IPS-18c (cell line): ENCODE results near the gene DGKG.

Source experiments
- H3K4me3 ChIP-seq: 2 replicates; pipeline ENCODE4 v1.7.0; 2013; ENCODE audit warnings: low read depth, mild to moderate bottlenecking, low read length, moderate library complexity; ENCODE audit not compliant: insufficient read depth
- H3K9me3 ChIP-seq: one replicate; pipeline ENCODE4 v1.6.1; 2013; ENCODE audit warnings: mild to moderate bottlenecking, low read length, moderate library complexity; ENCODE audit not compliant: control insufficient read depth, insufficient read depth

Gene DGKG

GRCh38 chr3:186160691-186161243, 201.3 kb downstream of the DGKG start:
- peaks cover 2% of the 10 kb centered on the region for H3K9me3 ChIP-seq
- H3K4me3 ChIP-seq = no peak overlapping the region

GRCh38 chr3:186154641-186155040, 207.4 kb downstream of the DGKG start:
- Histone ChIP-seq H3K4me3 (no peak overlapping the region), H3K9me3 (no peaks in the 10 kb centered on the region)

- Histone ChIP-seq H3K9me3 (no peaks in the 10 kb centered on the region), H3K4me3 (no peak overlapping the region)
Measured at GRCh38 chr3:186152889-186153292, 209.1 kb downstream of the DGKG start.

GRCh38 chr3:186152361-186152798, 209.7 kb downstream of the DGKG start:
- Histone ChIP-seq H3K4me3 (no peak overlapping the region), H3K9me3 (no peaks in the 10 kb centered on the region)

- no peak overlapping the region for H3K4me3 ChIP-seq
- H3K9me3 ChIP-seq = no peaks in the 10 kb centered on the region
Measured at GRCh38 chr3:186151077-186151971, 210.7 kb downstream of the DGKG start.

GRCh38 chr3:186150041-186150830, 211.8 kb downstream of the DGKG start:
- H3K4me3 ChIP-seq = no peak overlapping the region
- H3K9me3 ChIP-seq = no peaks in the 10 kb centered on the region

GRCh38 chr3:186149319-186149960, 212.6 kb downstream of the DGKG start:
- H3K9me3 ChIP-seq = no peaks in the 10 kb centered on the region

GRCh38 chr3:186144257-186144656, 217.8 kb downstream of the DGKG start:
- Histone ChIP-seq H3K9me3 (no peaks in the 10 kb centered on the region), H3K4me3 (no peak overlapping the region)

More at GRCh38 chr3:186149319-186149960, 212.6 kb downstream of the DGKG start:
- H3K4me3 ChIP-seq = no peak overlapping the region

GRCh38 chr3:186143250-186143649, 218.8 kb downstream of the DGKG start:
- Histone ChIP-seq H3K9me3 (no peaks in the 10 kb centered on the region), H3K4me3 (no peak overlapping the region)

- H3K4me3 ChIP-seq = no peak overlapping the region
- H3K9me3 ChIP-seq = no peaks in the 10 kb centered on the region
Measured at GRCh38 chr3:186142393-186142932, 219.6 kb downstream of the DGKG start.

- H3K4me3 ChIP-seq = no peak overlapping the region
- H3K9me3 ChIP-seq = no peaks in the 10 kb centered on the region
Measured at GRCh38 chr3:186141790-186142189, 220.2 kb downstream of the DGKG start.

- Histone ChIP-seq H3K9me3 (peaks cover 2% of the 10 kb centered on the region), H3K4me3 (no peak overlapping the region)
Measured at GRCh38 chr3:186138272-186138981, 223.6 kb downstream of the DGKG start.

- H3K4me3 ChIP-seq = no peak overlapping the region
- H3K9me3 ChIP-seq = peaks cover 2% of the 10 kb centered on the region
Measured at GRCh38 chr3:186137051-186137685, 224.9 kb downstream of the DGKG start.

GRCh38 chr3:186133980-186134379, 228.1 kb downstream of the DGKG start:
- H3K9me3 ChIP-seq = peaks cover 4% of the 10 kb centered on the region
- H3K4me3 ChIP-seq = no peak overlapping the region

GRCh38 chr3:186132487-186132886, 229.5 kb downstream of the DGKG start:
- no peak overlapping the region for H3K4me3 ChIP-seq
- H3K9me3 ChIP-seq = peaks cover 4% of the 10 kb centered on the region

- Histone ChIP-seq H3K9me3 (peaks cover 2% of the 10 kb centered on the region), H3K4me3 (no peak overlapping the region)
Measured at GRCh38 chr3:186129206-186129605, 232.8 kb downstream of the DGKG start.
